Activated naive CD4-positive, alpha-beta T cell treated with anti-CD3 and anti-CD28 coated beads, Interleukin-2, amount 50 U/mL, for 72 hours (primary cell): ENCODE data around the gene CHRM3. TPM values are rescaled to one million over a fixed set of nuclear protein-coding genes. Genes with fewer than 3 reads are reported as not detected.

ENCODE experiments used
- ATAC-seq, 2 donors: fragments of 150-1000 bp; cut with Tn5 transposase; 2 replicates each; pipeline ENCODE4 v1.10.0; 2021; ENCODE audit warnings: mild to moderate bottlenecking in 2 of 2, moderate library complexity in 2 of 2
- DNase-seq, 2 donors: peaks; one replicate each; pipeline ENCODE4 v3.0.0; 2021 to 2022; ENCODE audit warnings: low spot score in 2 of 2
- H3K27ac Mint-ChIP-seq, 2 donors: one replicate each; pipeline ENCODE4 v1.8.0; 2022; ENCODE audit warnings: mild to moderate bottlenecking in 2 of 2, mixed read lengths in 2 of 2
- H3K36me3 Mint-ChIP-seq, 2 donors: one replicate each; pipeline ENCODE4 v1.8.0; 2022; ENCODE audit warnings: mixed read lengths in 2 of 2
- H3K9me3 Mint-ChIP-seq, 2 donors: one replicate each; pipeline ENCODE4 v1.8.0; 2022; ENCODE audit warnings: mixed read lengths in 2 of 2
- total RNA-seq, 2 donors: library from RNA; stranded (reverse); gene quantifications; one replicate each; pipeline ENCODE4 v1.2.3, GENCODE V29; 2022

Gene CHRM3
- total RNA-seq, 2 donors from 2014 or later: 0.56 TPM; not detected in 1

GRCh38 chr1:239388159-239388485 is 1.8 kb downstream of the CHRM3 start:
- ATAC-seq: no peak
- H3K36me3 Mint-ChIP-seq: peaks cover 13 to 29% of the 10 kb centered on the region in 2 donors
- no peak for DNase-seq
- no peak overlapping the region for H3K27ac Mint-ChIP-seq
- peaks cover 0 to 6% of the 10 kb centered on the region in 2 donors for H3K9me3 Mint-ChIP-seq

GRCh38 chr1:239388578-239388977 is 2.2 kb downstream of the CHRM3 start:
- H3K27ac Mint-ChIP-seq: no peak overlapping the region
- H3K36me3 Mint-ChIP-seq: peaks cover 13 to 29% of the 10 kb centered on the region in 2 donors
- ATAC-seq: no peak
- peaks cover 0 to 6% of the 10 kb centered on the region in 2 donors for H3K9me3 Mint-ChIP-seq
- no peak for DNase-seq

GRCh38 chr1:239389703-239390102 is 3.3 kb downstream of the CHRM3 start:
- ATAC-seq: no peak

GRCh38 chr1:239392271-239392670 is 5.9 kb downstream of the CHRM3 start:
- no peak for DNase-seq
- no peak for ATAC-seq

More at GRCh38 chr1:239389703-239390102, 3.3 kb downstream of the CHRM3 start:
- peaks cover 0 to 6% of the 10 kb centered on the region in 2 donors for H3K9me3 Mint-ChIP-seq
- H3K36me3 Mint-ChIP-seq: peaks cover 13 to 29% of the 10 kb centered on the region in 2 donors
- no peak for DNase-seq
- no peak overlapping the region for H3K27ac Mint-ChIP-seq

DNA sequence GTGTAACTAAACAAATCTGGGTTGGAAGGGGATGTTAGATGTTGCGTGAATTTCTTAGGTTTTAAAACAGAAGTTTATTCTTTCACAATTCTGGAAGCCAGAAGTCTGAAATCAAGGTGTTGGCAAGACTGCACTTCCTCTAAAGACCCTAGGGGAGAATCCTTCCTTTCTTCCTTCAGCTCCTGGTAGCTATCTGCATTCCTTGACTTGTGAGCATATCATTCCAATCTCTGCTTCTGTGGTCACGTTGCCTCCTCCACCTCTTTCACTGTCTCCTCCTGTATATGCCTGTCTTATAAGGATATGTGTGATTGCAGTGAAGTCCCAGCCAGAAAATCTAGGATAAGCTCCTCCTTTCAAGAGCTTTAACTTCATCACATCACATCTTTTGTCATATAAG is 7.7 kb downstream of the CHRM3 start:
- H3K36me3 Mint-ChIP-seq: peaks cover 0 to 11% of the 10 kb centered on the region in 2 donors
- H3K27ac Mint-ChIP-seq: no peak overlapping the region
- ATAC-seq (no peak), DNase-seq (no peak)
- peaks cover 0 to 6% of the 10 kb centered on the region in 2 donors for H3K9me3 Mint-ChIP-seq

More at GRCh38 chr1:239392271-239392670, 5.9 kb downstream of the CHRM3 start:
- Mint-ChIP-seq H3K36me3 (peaks cover 2 to 20% of the 10 kb centered on the region in 2 donors), H3K9me3 (peaks cover 0 to 6% of the 10 kb centered on the region in 2 donors), H3K27ac (no peak overlapping the region)

- H3K27ac Mint-ChIP-seq: no peak overlapping the region
- DNase-seq (no peak), ATAC-seq (no peak)
- H3K9me3 Mint-ChIP-seq: no peaks in the 10 kb centered on the region
- no peaks in the 10 kb centered on the region for H3K36me3 Mint-ChIP-seq
Measured at GRCh38 chr1:239413916-239414315, 27.5 kb downstream of the CHRM3 start.

- H3K27ac Mint-ChIP-seq: no peak overlapping the region
- H3K36me3 Mint-ChIP-seq: no peaks in the 10 kb centered on the region
- DNase-seq: no peak
- no peak for ATAC-seq
- H3K9me3 Mint-ChIP-seq: no peaks in the 10 kb centered on the region
Measured at GRCh38 chr1:239417221-239417620, 30.9 kb downstream of the CHRM3 start.

DNA sequence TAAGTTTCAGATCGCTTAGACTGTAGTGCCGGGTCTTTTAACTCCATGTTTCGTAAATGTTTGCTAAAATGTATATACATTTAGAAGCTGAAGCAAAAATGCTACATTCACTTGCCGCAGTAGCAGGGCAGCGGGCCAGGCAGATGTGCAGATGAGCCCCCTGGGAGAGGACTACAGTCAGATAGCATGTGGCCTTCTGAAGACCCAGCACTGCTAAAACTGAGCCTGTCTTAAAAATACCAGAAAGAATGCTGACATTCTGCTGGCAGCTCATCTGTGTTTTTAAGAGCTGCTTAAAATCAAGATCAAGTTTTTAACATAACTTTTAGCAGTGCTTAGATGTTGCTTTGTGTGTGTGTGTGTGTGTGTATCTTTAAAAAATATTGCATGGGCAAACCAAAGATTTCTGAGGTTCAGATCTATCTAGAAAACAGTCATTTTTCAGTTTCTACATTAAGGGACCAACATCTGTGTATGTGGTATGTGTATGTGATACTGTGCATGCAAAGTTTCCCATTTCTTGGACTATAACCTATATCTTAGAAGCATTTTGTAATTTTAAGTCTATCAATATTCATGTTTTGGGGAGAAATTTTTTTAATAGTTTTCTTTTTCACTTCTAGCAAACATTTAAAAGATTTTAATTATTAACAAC is 31.7 kb downstream of the CHRM3 start:
- peak in 1 of 2 donors; percentile 55 for ATAC-seq
- no peaks in the 10 kb centered on the region for H3K36me3 Mint-ChIP-seq

GRCh38 chr1:239418681-239419080 is 32.3 kb downstream of the CHRM3 start:
- H3K36me3 Mint-ChIP-seq: no peaks in the 10 kb centered on the region

More for the DNA sequence above, 31.7 kb downstream of the CHRM3 start:
- Mint-ChIP-seq H3K27ac (no peak overlapping the region), H3K9me3 (no peaks in the 10 kb centered on the region)
- DNase-seq: no peak

GRCh38 chr1:239421811-239422210 is 35.4 kb downstream of the CHRM3 start:
- ATAC-seq (no peak), DNase-seq (no peak)
- H3K27ac Mint-ChIP-seq: no peak overlapping the region
- H3K36me3 Mint-ChIP-seq: no peaks in the 10 kb centered on the region
- H3K9me3 Mint-ChIP-seq: peaks cover 0 to 4% of the 10 kb centered on the region in 2 donors

More at GRCh38 chr1:239418681-239419080, 32.3 kb downstream of the CHRM3 start:
- Mint-ChIP-seq H3K9me3 (no peaks in the 10 kb centered on the region), H3K27ac (no peak overlapping the region)
- no peak for DNase-seq
- ATAC-seq: no peak

GRCh38 chr1:239422818-239423217 is 36.5 kb downstream of the CHRM3 start:
- Mint-ChIP-seq H3K9me3 (peaks cover 0 to 5% of the 10 kb centered on the region in 2 donors), H3K36me3 (no peaks in the 10 kb centered on the region), H3K27ac (no peak overlapping the region)
- ATAC-seq (no peak), DNase-seq (no peak)

DNA sequence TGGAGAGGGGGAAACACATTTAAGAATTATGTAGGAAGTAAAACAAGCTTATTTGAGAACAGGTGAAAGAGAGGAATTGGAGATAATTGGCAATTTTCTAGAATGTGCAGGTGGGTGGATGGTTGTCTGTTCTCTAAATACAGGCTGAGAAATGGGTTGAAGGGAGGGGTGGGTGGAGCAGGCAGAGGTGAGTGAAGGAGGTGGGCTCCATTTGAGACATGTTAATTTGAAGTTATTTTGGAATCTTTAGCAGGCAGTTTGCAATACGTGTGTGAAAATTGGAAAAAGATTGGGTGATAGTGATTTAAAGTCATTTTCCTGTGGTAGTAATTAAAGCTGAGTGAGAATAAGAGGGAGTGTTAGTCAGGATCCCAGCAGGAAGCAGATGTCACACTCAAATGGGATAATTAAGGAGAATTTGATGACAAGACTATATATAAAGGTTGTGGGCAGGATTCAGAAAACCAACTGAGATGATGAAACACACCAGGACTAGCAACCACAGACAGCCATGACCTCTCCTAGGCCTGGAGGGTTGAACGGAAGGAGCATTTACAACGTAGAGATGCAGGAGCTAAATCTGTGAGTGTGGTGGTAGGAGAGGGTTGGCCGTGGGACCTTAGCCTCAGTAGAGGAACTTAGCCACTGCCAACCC is 40.6 kb downstream of the CHRM3 start:
- ATAC-seq (no peak), DNase-seq (no peak)
- no peaks in the 10 kb centered on the region for H3K36me3 Mint-ChIP-seq
- H3K27ac Mint-ChIP-seq: peak overlapping the region in 1 of 2 donors; percentile 15
- peaks cover 0 to 5% of the 10 kb centered on the region in 2 donors for H3K9me3 Mint-ChIP-seq

DNA sequence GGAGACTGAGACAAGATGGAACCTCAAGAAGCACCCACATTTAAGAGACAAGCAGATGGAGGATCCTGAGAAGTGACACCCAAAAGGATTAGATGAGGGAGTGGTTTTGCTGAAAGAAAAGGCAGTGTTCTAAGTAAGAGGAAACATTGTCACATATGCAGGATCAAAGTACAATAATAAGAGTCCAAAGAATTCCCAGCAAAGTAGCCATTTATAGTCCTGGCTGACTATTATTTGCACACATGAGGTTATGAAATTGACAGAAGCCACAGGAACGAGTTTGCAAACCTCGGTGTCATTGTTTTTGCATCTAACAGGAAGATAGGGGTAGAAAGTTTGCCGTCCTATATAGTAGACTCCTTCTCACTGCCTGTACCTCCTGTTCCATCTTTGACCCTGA is 41.3 kb downstream of the CHRM3 start:
- ATAC-seq (no peak), DNase-seq (no peak)
- peaks cover 0 to 5% of the 10 kb centered on the region in 2 donors for H3K9me3 Mint-ChIP-seq
- no peak overlapping the region for H3K27ac Mint-ChIP-seq
- no peaks in the 10 kb centered on the region for H3K36me3 Mint-ChIP-seq

GRCh38 chr1:239428120-239428710 is 41.8 kb downstream of the CHRM3 start:
- no peak overlapping the region for H3K27ac Mint-ChIP-seq
- no peaks in the 10 kb centered on the region for H3K36me3 Mint-ChIP-seq
- no peak for ATAC-seq
- no peak for DNase-seq
- peaks cover 0 to 5% of the 10 kb centered on the region in 2 donors for H3K9me3 Mint-ChIP-seq

DNA sequence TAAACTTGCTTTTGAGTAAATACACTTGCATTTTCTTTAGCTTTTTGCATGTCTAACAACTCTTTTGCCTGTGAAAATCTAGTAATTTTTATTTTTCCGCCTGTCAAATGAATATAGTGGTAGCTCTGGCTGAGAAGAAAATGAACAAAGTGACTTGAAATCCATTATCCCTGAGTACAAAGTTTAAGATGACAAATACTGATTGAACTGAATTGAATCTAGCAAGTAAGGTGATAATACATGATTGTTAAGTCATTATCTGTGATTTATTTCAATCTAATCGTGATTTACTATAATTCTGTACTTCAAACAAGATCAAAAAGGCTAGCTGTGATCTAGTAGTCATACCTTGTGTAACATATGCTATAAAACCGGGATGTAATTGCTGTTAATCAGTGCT is 42.8 kb downstream of the CHRM3 start:
- DNase-seq (no peak), ATAC-seq (no peak)
- H3K9me3 Mint-ChIP-seq: peaks cover 0 to 5% of the 10 kb centered on the region in 2 donors
- no peak overlapping the region for H3K27ac Mint-ChIP-seq
- H3K36me3 Mint-ChIP-seq: no peaks in the 10 kb centered on the region

GRCh38 chr1:239432255-239432654 is 45.9 kb downstream of the CHRM3 start:
- Mint-ChIP-seq H3K36me3 (no peaks in the 10 kb centered on the region), H3K9me3 (no peaks in the 10 kb centered on the region), H3K27ac (no peak overlapping the region)
- ATAC-seq: no peak
- no peak for DNase-seq

DNA sequence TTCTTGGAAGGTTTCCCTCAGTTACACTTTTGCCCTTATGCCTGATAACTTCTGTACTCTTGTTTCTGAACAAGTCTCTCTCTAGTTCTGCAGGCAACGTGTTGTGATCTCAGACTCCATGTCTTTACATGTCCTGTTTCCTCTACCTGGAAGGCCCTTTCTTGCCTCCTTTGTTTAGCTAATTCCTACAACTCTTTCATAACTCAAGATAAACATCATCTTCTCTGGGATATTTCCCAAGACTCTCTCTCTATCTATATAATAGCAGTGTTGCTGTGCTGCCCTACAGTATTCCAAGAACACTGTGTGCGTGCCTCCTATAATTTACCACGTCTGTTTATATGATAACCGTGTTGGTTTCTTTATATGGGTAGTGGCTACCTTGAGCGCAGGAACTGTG is 47.8 kb downstream of the CHRM3 start:
- H3K9me3 Mint-ChIP-seq: no peaks in the 10 kb centered on the region
- no peak for ATAC-seq
- no peak for DNase-seq
- no peaks in the 10 kb centered on the region for H3K36me3 Mint-ChIP-seq
- H3K27ac Mint-ChIP-seq: no peak overlapping the region
